Measurements from ENCODE around the gene LMNB1. TPM values are rescaled to one million over a fixed set of nuclear protein-coding genes. Genes with fewer than 3 reads are reported as not detected.

Gene LMNB1
- total RNA-seq, 4 donors from 2014 or later, result 1.4 to 17.7 (median 2.4) TPM

GRCh38 chr5:126865299-126865698, 88.4 kb downstream of the LMNB1 start:
- Histone ChIP-seq H3K9me3 (no peaks in the 10 kb centered on the region), H3K27ac (replicated peaks in 1 of 4) (no peak overlapping the region), H3K4me1 (peaks cover 0 to 10% (median 8%) of the 10 kb centered on the region in 4 donors), H3K4me3 (no peak overlapping the region), H3K27me3 (peaks cover 0 to 47% (median 0%) of the 10 kb centered on the region in 4 donors), H3K36me3 (peaks cover 0 to 2% (median 0%) of the 10 kb centered on the region in 4 donors)
- TF ChIP-seq EP300 (IDR thresholded peaks at IDR 0.05) (no peak), CTCF (IDR thresholded peaks at IDR 0.05) (no peak), POLR2A (IDR thresholded peaks at IDR 0.05; ENCODE audit: low read depth) (no peak), POLR2AphosphoS5 (IDR thresholded peaks at IDR 0.05) (no peak)
- intact Hi-C loops (cut with DNase I), result no loop called here
- whole genome bisulfite sequencing, result 69% methylated on average over 3 of the region's 3 CpGs
- DNase-seq (ENCODE audit: extremely low spot score), result peak; percentile 31

- DNase-seq (ENCODE audit: extremely low spot score), result peak; percentile 42
- peaks cover 0 to 65% (median 0%) of the 10 kb centered on the region in 4 donors for H3K27me3 ChIP-seq
- intact Hi-C loops (cut with DNase I), result no loop called here
- no peak for TF ChIP-seq POLR2AphosphoS5 (IDR thresholded peaks at IDR 0.05)
- TF ChIP-seq POLR2A (IDR thresholded peaks at IDR 0.05; ENCODE audit: low read depth), result no peak
- no peak for TF ChIP-seq CTCF (IDR thresholded peaks at IDR 0.05)
- TF ChIP-seq EP300 (IDR thresholded peaks at IDR 0.05), result no peak
- peaks cover 0 to 8% (median 0%) of the 10 kb centered on the region in 4 donors for H3K36me3 ChIP-seq
- H3K4me3 ChIP-seq, result no peak overlapping the region
- H3K4me1 ChIP-seq, result peaks cover 0 to 10% (median 8%) of the 10 kb centered on the region in 4 donors
- WGBS, result 82% methylated on average over 8 of the region's 8 CpGs
- no peak overlapping the region for H3K27ac ChIP-seq (replicated peaks in 1 of 4)
- H3K9me3 ChIP-seq, result no peaks in the 10 kb centered on the region
Observed at GRCh38 chr5:126866851-126867636, 90.1 kb downstream of the LMNB1 start.

- peaks cover 0 to 8% (median 0%) of the 10 kb centered on the region in 4 donors for H3K36me3 ChIP-seq
- DNase-seq (ENCODE audit: extremely low spot score), result peak; percentile 82
- no peak overlapping the region for H3K4me3 ChIP-seq
- H3K27me3 ChIP-seq, result peaks cover 0 to 75% (median 0%) of the 10 kb centered on the region in 4 donors
- H3K27ac ChIP-seq (replicated peaks in 1 of 4), result no peak overlapping the region
- H3K9me3 ChIP-seq, result no peaks in the 10 kb centered on the region
- WGBS, result 76% methylated on average over 11 of the region's 11 CpGs
- H3K4me1 ChIP-seq, result peaks cover 0 to 10% (median 8%) of the 10 kb centered on the region in 4 donors
- intact Hi-C loops (cut with DNase I), result no loop called here
- TF ChIP-seq POLR2A (IDR thresholded peaks at IDR 0.05; ENCODE audit: low read depth), result no peak
Observed at GRCh38 chr5:126868338-126869004, 91.5 kb downstream of the LMNB1 start.

- intact Hi-C loops (cut with DNase I), result no loop called here
Observed at GRCh38 chr5:126869005-126869451, 92.1 kb downstream of the LMNB1 start.

More at GRCh38 chr5:126869005-126869451, 92.1 kb downstream of the LMNB1 start:
- Histone ChIP-seq H3K27ac (replicated peaks in 1 of 4) (no peak overlapping the region), H3K27me3 (peaks cover 0 to 71% (median 0%) of the 10 kb centered on the region in 4 donors), H3K4me3 (no peak overlapping the region), H3K9me3 (no peaks in the 10 kb centered on the region), H3K4me1 (peaks cover 0 to 10% (median 8%) of the 10 kb centered on the region in 4 donors), H3K36me3 (peaks cover 0 to 8% (median 0%) of the 10 kb centered on the region in 4 donors)
- peak; percentile 92 for DNase-seq (ENCODE audit: extremely low spot score)
- TF ChIP-seq POLR2A (IDR thresholded peaks at IDR 0.05; ENCODE audit: low read depth) (no peak), CTCF (IDR thresholded peaks at IDR 0.05) (no peak), POLR2AphosphoS5 (IDR thresholded peaks at IDR 0.05) (no peak), EP300 (IDR thresholded peaks at IDR 0.05) (no peak)
- 6% methylated on average over 22 of the region's 22 CpGs for WGBS
